Progenitor cell of endocrine pancreas (in vitro differentiated cells): ENCODE results near the gene DHX34. TPM values are rescaled to one million over a fixed set of nuclear protein-coding genes. Genes with fewer than 3 reads are reported as not detected.

ENCODE experiments used
- DNase-seq: peaks from one replicate; pipeline ENCODE4 v3.0.0; 2021; ENCODE audit warnings: low spot score; ENCODE audit not compliant: unreplicated experiment
- H3K27ac Mint-ChIP-seq: 2 replicates; pipeline ENCODE4 v1.8.0; 2021; ENCODE audit warnings: mild to moderate bottlenecking, moderate library complexity, mixed read lengths
- H3K27me3 Mint-ChIP-seq: 2 replicates; pipeline ENCODE4 v1.8.0; 2021; ENCODE audit warnings: mixed read lengths
- H3K36me3 Mint-ChIP-seq: 2 replicates; pipeline ENCODE4 v1.8.0; 2022; ENCODE audit warnings: mixed read lengths; ENCODE audit not compliant: insufficient read depth
- H3K4me1 Mint-ChIP-seq: 2 replicates; pipeline ENCODE4 v1.8.0; 2021; ENCODE audit warnings: low read depth, mixed read lengths
- H3K4me3 Mint-ChIP-seq: 2 replicates; pipeline ENCODE4 v1.8.0; 2021; ENCODE audit warnings: low read depth, mild to moderate bottlenecking, moderate library complexity, mixed read lengths
- H3K9me3 Mint-ChIP-seq: 2 replicates; pipeline ENCODE4 v1.8.0; 2021; ENCODE audit warnings: low read depth, mixed read lengths
- total RNA-seq: library from RNA; stranded (reverse); gene quantifications from 2 replicates; pipeline ENCODE4 v1.2.1, GENCODE V29; 2021
- TF ChIP-seq, protein P1 (sequence below): fragments of 200-600 bp; sonication (generic); IDR thresholded peaks from one replicate; pipeline ENCODE4 v1.5.0; 2021; ENCODE audit warnings: antibody characterized with exemption, mild to moderate bottlenecking; ENCODE audit not compliant: unreplicated experiment

Gene DHX34
- total RNA-seq, 1 donor from 2014 or later, result 42.1 TPM

DNA sequence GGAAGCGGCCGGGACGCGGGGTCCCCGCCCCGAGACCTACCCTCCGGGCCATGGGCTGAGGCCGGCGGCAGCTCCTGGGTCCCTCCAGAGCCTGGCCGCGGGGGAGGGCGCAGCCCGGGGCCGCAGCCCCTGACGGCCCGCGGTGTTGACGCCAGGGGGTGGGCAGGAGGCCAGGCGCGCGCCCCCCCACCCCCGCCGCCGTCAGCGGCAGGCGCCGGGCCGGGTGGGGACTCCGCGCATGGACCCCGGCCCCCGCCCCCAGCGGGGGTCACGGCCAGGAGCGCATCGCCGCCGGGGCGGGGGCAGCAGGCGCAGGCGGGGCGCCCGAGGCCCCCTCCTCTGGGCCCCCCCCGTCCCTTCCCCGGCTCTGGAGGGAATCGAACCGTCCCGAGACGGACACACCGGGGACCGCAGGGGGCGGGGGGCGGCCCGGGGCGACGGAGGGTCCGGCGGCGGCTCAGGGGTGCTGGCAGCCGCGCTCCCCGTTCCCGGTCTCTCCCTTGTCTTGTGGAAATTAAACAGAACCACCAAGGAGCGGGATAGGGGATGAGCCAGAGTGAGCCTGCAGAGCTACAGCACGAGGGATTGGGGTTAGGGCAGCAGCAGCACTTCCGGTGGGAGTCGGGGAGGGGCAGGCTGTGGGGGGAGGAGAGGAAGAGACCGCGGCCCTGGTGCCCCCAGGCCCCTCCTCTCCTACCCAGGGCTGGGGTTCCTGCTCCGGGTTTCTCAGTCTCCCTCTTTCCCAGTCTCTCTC is 70.1 kb downstream of the DHX34 start, which contains the start of gene MEIS3:
TSS of gene MEIS3 (minus strand) at position 498 of the 754 bp plus-strand sequence. CDS start at position 52, 446 bp downstream.
- no peak within 1 kb of the TSS for H3K27ac Mint-ChIP-seq
- no peak for DNase-seq

DNA sequence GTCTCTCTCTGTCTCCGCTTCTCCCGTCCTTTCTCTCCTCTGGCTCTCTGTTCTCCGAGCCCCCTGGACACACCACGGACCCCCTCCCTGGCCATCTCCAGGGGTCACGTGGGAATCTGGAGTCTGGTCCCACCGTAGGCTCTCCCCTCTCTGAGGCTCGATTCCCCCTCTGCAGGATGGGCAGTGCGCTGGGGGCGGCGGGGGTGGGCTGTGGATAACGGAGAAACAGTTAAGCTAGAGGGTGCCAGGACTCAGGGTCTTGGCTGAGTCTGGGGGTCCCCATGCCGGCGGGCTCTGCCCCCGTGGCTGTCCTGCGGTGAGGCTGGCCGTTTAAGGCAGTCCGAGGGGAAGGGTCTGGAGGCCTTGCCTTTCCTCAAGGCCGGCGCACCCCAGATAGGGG is 70.7 kb downstream of the DHX34 start:
- Mint-ChIP-seq H3K36me3 (no peaks in the 10 kb centered on the region), H3K27me3 (peaks cover 75% of the 10 kb centered on the region), H3K4me3 (no peak overlapping the region), H3K4me1 (peaks cover 19% of the 10 kb centered on the region), H3K27ac (no peak overlapping the region), H3K9me3 (no peaks in the 10 kb centered on the region)
- TF ChIP-seq, protein P1, sequence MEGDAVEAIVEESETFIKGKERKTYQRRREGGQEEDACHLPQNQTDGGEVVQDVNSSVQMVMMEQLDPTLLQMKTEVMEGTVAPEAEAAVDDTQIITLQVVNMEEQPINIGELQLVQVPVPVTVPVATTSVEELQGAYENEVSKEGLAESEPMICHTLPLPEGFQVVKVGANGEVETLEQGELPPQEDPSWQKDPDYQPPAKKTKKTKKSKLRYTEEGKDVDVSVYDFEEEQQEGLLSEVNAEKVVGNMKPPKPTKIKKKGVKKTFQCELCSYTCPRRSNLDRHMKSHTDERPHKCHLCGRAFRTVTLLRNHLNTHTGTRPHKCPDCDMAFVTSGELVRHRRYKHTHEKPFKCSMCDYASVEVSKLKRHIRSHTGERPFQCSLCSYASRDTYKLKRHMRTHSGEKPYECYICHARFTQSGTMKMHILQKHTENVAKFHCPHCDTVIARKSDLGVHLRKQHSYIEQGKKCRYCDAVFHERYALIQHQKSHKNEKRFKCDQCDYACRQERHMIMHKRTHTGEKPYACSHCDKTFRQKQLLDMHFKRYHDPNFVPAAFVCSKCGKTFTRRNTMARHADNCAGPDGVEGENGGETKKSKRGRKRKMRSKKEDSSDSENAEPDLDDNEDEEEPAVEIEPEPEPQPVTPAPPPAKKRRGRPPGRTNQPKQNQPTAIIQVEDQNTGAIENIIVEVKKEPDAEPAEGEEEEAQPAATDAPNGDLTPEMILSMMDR, result no peak
- DNase-seq, result no peak

More for the DNA sequence above, 70.1 kb downstream of the DHX34 start, which contains the start of gene MEIS3:
- no peaks in the 10 kb centered on the region for H3K36me3 Mint-ChIP-seq
- TF ChIP-seq, protein P1, result no peak
- H3K4me1 Mint-ChIP-seq, result peaks cover 19% of the 10 kb centered on the region
- no peaks in the 10 kb centered on the region for H3K9me3 Mint-ChIP-seq
- peak within 1 kb of the TSS; percentile 61 for H3K4me3 Mint-ChIP-seq
- peaks cover 71% of the 10 kb centered on the region for H3K27me3 Mint-ChIP-seq

DNA sequence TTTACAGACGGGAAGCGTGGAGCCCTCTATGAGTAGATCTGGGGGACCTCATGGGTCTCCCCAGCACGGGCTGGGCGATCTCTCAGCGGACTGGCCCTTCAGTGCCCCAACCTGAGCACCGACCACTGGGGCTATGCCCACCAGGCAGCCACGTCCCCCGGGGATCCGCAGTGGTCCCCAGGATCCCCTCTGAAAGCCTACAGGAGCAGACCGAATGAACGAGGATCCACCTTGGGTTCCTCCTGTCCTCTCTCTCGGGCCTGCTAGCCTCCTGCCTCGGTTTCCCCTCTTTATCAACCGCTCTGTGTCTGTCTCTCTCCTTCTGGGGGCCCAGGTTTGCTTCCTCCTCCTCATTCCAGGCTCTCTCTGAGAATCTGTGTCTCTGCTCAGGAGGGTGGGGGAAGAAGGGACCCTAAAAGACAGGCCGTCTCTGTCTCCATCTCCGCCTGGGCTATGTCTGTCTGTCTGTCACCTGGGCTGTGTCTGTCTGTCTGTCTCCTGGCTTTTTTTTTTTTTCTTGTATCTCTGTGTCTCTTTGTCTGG is 72.2 kb downstream of the DHX34 start:
- peaks cover 73% of the 10 kb centered on the region for H3K27me3 Mint-ChIP-seq
- no peak for DNase-seq
- TF ChIP-seq, protein P1, result no peak
- H3K4me3 Mint-ChIP-seq, result no peak overlapping the region
- H3K9me3 Mint-ChIP-seq, result no peaks in the 10 kb centered on the region
- peak overlapping the region; percentile 17 for H3K27ac Mint-ChIP-seq
- H3K4me1 Mint-ChIP-seq, result peaks cover 19% of the 10 kb centered on the region
- no peaks in the 10 kb centered on the region for H3K36me3 Mint-ChIP-seq

DNA sequence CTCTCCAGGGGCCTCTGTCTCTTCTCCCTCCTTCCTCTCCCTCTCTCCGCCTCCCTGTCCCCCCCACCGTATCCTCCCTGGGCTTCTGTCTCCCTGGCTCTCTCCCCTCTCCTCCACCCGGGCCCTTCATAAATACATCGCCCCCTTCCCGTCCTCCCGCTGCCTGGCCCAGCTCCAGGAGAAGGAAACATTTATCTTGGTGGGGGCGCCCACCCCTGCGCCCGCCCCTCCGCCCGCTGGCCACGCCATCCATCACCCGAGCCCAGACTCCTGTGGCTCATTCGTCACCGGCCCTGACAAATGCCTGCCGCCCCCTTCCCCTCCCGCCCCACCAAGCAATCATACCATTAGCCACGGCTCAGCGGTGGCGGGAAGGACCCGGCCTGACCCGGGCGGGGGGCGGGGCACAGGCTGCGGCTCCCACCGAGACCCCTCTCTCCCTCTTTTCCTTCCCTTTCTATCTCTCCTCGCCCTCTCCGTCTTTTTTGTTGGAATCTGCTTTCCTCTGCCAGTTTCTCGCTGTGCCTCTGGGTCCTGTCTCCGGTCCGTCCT is 72.8 kb downstream of the DHX34 start:
- H3K9me3 Mint-ChIP-seq, result no peaks in the 10 kb centered on the region
- peaks cover 19% of the 10 kb centered on the region for H3K4me1 Mint-ChIP-seq
- DNase-seq, result no peak
- no peaks in the 10 kb centered on the region for H3K36me3 Mint-ChIP-seq
- H3K27ac Mint-ChIP-seq, result peak overlapping the region; percentile 81
- H3K27me3 Mint-ChIP-seq, result peaks cover 73% of the 10 kb centered on the region
- peak overlapping the region; percentile 61 for H3K4me3 Mint-ChIP-seq
- TF ChIP-seq, protein P1, result no peak

DNA sequence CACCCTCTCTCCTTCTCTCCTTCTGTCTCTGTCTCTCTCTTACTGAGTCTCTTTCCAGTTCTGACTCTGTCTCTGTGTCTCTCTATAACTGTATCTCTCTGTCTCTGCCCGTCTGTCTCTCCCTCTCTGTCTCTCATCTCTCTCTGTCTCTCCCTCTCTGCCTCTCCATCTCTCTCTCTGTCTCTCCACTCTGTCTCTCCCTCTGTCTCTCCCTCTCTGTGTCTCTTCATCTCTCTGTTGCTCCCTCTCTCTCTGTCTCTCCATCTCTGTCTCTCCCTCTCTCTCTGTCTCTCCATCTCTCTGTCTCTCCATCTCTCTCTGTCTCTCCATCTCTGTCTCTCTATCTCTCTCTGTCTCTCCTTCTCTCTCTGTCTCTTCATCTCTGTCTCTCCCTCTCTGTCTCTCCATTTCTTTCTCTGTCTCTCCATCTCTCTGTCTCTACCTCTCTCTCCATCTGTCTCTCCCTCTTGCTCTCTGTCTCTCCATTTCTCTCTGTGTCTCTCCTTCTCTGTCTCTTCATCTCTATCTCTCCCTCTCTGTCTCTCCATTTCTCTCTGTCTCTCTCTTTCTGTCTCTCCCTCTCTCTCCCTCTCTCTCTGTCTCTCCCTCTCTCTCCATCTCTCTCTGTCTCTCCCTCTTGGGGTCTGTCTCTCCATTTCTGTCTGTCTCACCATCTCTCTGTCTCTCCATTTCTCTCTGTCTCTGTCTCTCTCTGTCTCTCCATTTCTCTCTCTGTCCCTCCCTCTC is 73.5 kb downstream of the DHX34 start:
- Mint-ChIP-seq H3K4me1 (peaks cover 19% of the 10 kb centered on the region), H3K27ac (peak overlapping the region; percentile 81), H3K4me3 (peak overlapping the region; percentile 61), H3K27me3 (peaks cover 66% of the 10 kb centered on the region), H3K9me3 (no peaks in the 10 kb centered on the region), H3K36me3 (no peaks in the 10 kb centered on the region)
- DNase-seq, result no peak
- TF ChIP-seq, protein P1, result no peak
